ENCODE results near the gene DGKI. TPM values are rescaled to one million over a fixed set of nuclear protein-coding genes. Genes with fewer than 3 reads are reported as not detected.

DGKI gene
- total and polyA plus RNA-seq, 2 of the 4 experiments (the other 2 are of a cell fraction) = 3.9 to 15.8 TPM

DNA sequence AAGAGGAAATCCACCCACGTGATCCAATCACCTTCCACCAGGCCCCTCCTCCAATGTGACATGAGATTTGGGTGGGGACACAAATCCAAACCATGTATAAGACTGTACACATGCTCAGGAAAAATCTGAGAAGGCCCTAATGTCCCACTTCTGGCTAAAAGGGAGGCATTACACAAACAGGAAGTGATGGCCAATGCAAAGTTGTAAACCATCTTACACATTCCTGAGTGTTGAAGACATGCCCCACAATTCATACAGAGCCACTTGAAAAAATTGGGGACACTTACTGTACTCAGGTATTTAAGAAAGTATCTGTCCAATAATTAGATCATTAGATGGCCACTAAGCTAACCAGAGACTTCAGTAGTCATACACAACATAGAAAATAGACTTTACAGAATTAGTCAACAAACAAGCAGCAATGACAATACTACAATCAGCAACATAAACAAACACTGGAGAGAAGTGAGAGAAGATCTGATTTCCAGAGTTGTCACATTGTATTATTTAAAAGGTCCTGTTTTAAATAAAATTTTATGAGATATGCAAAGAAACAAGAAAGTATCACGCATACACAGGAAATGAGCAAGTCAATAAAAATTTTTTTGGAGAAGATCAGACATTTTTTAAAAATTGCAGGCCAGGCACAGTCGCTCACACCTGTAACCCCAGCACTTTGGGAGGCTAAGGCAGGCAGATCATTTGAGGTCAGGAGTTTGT lies 143.3 kb downstream of the DGKI start:
- Histone ChIP-seq H4K91ac (ENCODE audit: insufficient read depth, low read depth, low read length) (no peak overlapping the region), H2BK5ac (ENCODE audit: low read depth, low read length, poor library complexity, severe bottlenecking) (peak overlapping the region; percentile 17), H2BK15ac (ENCODE audit: low read depth, low read length) (no peak overlapping the region), H2AK5ac (ENCODE audit: low read depth, low read length) (no peak overlapping the region), H3K4me3 (ENCODE audit: insufficient read depth, low read depth, low read length) (no peak overlapping the region), H3K9ac (ENCODE audit: low read depth, low read length) (no peak overlapping the region), H3K36me3 (ENCODE audit: control insufficient read depth, insufficient read depth, low read length) (no peaks in the 10 kb centered on the region), H4K8ac (ENCODE audit: low read depth in 2 of 2, low read length in 2 of 2) (no peak overlapping the region), H4K20me1 (ENCODE audit: insufficient read depth, low read length) (no peaks in the 10 kb centered on the region), H3K27me3 (ENCODE audit: control insufficient read depth, insufficient read depth, low read length) (no peaks in the 10 kb centered on the region), H3K79me1 (ENCODE audit: low read depth in 1 of 2, low read length in 2 of 2) (no peaks in the 10 kb centered on the region), H3K27ac (ENCODE audit: insufficient read depth, low read length) (no peak overlapping the region), H2BK120ac (ENCODE audit: low read depth, low read length) (no peak overlapping the region), H3K18ac (ENCODE audit: low read depth, low read length) (no peak overlapping the region), H3K9me3 (ENCODE audit: control insufficient read depth, insufficient read depth, low read length) (no peaks in the 10 kb centered on the region; the same call in 1 of the 2 replicates), H2BK20ac (ENCODE audit: low read depth, low read length) (0 out of 2 replicates have a peak overlapping the region, but pooled peaks have one; percentile 28), H3K14ac (replicated peaks; ENCODE audit: low read depth, low read length) (no peak overlapping the region), H3K4me1 (ENCODE audit: control insufficient read depth, insufficient read depth, low read length) (no peaks in the 10 kb centered on the region), H3K23ac (ENCODE audit: low read depth, low read length) (no peak overlapping the region), H3K4ac (ENCODE audit: low read depth, low read length) (no peak overlapping the region), H3K4me2 (ENCODE audit: low read depth, low read length) (no peak overlapping the region), H3K9me1 (ENCODE audit: insufficient read depth, low read length) (no peaks in the 10 kb centered on the region), H4K5ac (ENCODE audit: low read depth, low read length) (no peak overlapping the region), H3K56ac (ENCODE audit: extremely low read depth, insufficient read depth, low read length) (no peak overlapping the region), H2AFZ (replicated peaks; ENCODE audit: low read length, poor library complexity) (no peak overlapping the region), H2AK9ac (replicated peaks; ENCODE audit: low read depth, low read length, poor library complexity) (no peak overlapping the region)
- 100% methylated on average over 1 of the region's 3 CpGs; no CpG with 5 or more reads in 1 of the 2 experiments for WGBS, 2 experiments (ENCODE audit: extremely low coverage in 2 of 2, insufficient read length in 1 of 2)
- no peak for ATAC-seq (ENCODE audit: low read depth)
- ChIA-PET CTCF (no interaction called here), POLR2A (ENCODE audit: unreplicated experiment) (no interaction called here)
- intact Hi-C loops (cut with micrococcal nuclease) = no loop called here
- in situ Hi-C loops (cut with MboI; ENCODE audit: low sequenced_read_pairs) = no loop called here
- DNase-seq = no peak
- dilution Hi-C loops (cut with HindIII; ENCODE audit: low sequenced_read_pairs, unreplicated experiment) = no loop called here
- TF ChIP-seq RCOR1 (IDR thresholded peaks at IDR 0.05; ENCODE audit: insufficient replicate concordance, low read length) (no peak), RFX5 (IDR thresholded peaks at IDR 0.05; ENCODE audit: low read depth, low read length) (no peak), CEBPB (IDR thresholded peaks at IDR 0.05; ENCODE audit: low read depth, low read length) (no peak)
- BruUV-seq (replicated peaks) = no TSS peak
